PC-3 (cell line): Measurements from ENCODE around the gene TMEM91. TPM values are rescaled to one million over a fixed set of nuclear protein-coding genes. Genes with fewer than 3 reads are reported as not detected.

ENCODE experiments used
- ATAC-seq: fragments of 200-7000 bp; cut with Tn5 transposase; 2 replicates; pipeline ENCODE4 v1.9.1; 2020; ENCODE audit warnings: mild to moderate bottlenecking, moderate library complexity
- BruUV-seq: library from RNA; stranded (reverse); fragments of 400-500 nt; replicated peaks from 2 replicates; lab custom pipeline; 2021; lab: Mats Ljungman, UMichigan
- CTCF ChIA-PET: fragments of 300-600 bp; sonication (Branson Sonifier 250); formaldehyde crosslinking; loops from one replicate; lab custom pipeline; 2022; ENCODE audit warnings: antibody characterized with exemption; lab: Charles Lee
- POLR2A ChIA-PET: fragments of 300-600 bp; sonication (Branson Sonifier 250); formaldehyde crosslinking; loops from one replicate; lab custom pipeline; 2022; ENCODE audit warnings: antibody characterized with exemption; ENCODE audit not compliant: unreplicated experiment; lab: Charles Lee
- DNase-seq: peaks from one replicate; pipeline ENCODE4 v3.0.0-alpha.2; 2015
- H2AFZ ChIP-seq: fragments of 300-600 bp; sonication (generic); 2 replicates; pipeline ENCODE4 v1.6.0; 2016; ENCODE audit warnings: antibody characterized with exemption, low read length
- H3F3A ChIP-seq: fragments of 300-600 bp; sonication (generic); one replicate; pipeline ENCODE4 v1.6.0; 2017; ENCODE audit warnings: antibody characterized with exemption, low read length, control low read depth, mild to moderate bottlenecking; ENCODE audit not compliant: unreplicated experiment
- H3K27ac ChIP-seq: fragments of 300-600 bp; sonication (generic); 2 replicates; pipeline ENCODE4 v1.5.1; 2016; ENCODE audit warnings: mild to moderate bottlenecking, low read length
- H3K27me3 ChIP-seq: fragments of 300-600 bp; sonication (generic); 2 replicates; pipeline ENCODE4 v1.6.1; 2016; ENCODE audit warnings: low read length, mixed read lengths
- H3K36me3 ChIP-seq: fragments of 300-600 bp; sonication (generic); 2 replicates; pipeline ENCODE4 v1.6.1; 2016; ENCODE audit warnings: low read depth, mixed run types, low read length, mixed read lengths
- H3K4me1 ChIP-seq: fragments of 300-600 bp; sonication (generic); 2 replicates; pipeline ENCODE4 v1.5.1; 2016; ENCODE audit warnings: low read length; ENCODE audit not compliant: insufficient read depth
- H3K4me2 ChIP-seq: fragments of 300-600 bp; sonication (generic); 2 replicates; pipeline ENCODE4 v1.6.0; 2016; ENCODE audit warnings: low read length
- H3K4me3 ChIP-seq: fragments of 300-600 bp; sonication (generic); 2 replicates; pipeline ENCODE4 v1.5.1; 2016; ENCODE audit warnings: mild to moderate bottlenecking, low read length, mixed read lengths
- H3K79me2 ChIP-seq: fragments of 300-600 bp; sonication (generic); 2 replicates; pipeline ENCODE4 v1.6.1; 2017; ENCODE audit warnings: low read length, mixed read lengths
- H3K9ac ChIP-seq: fragments of 300-600 bp; sonication (generic); 2 replicates; pipeline ENCODE4 v1.6.0; 2016; ENCODE audit warnings: mild to moderate bottlenecking, low read length
- H3K9me2 ChIP-seq: fragments of 300-600 bp; sonication (generic); replicated peaks from 2 replicates; pipeline ENCODE4 v1.6.1; 2016; ENCODE audit warnings: mixed run types, low read length, mixed read lengths
- H3K9me3 ChIP-seq: fragments of 300-600 bp; sonication (generic); 2 replicates; pipeline ENCODE4 v1.6.1; 2016; ENCODE audit warnings: low read length, mixed read lengths
- H4K20me1 ChIP-seq: fragments of 300-600 bp; sonication (generic); 2 replicates; pipeline ENCODE4 v1.6.1; 2016; ENCODE audit warnings: low read length, mixed read lengths
- EZH2 ChIP-seq: fragments of 300-600 bp; sonication (generic); IDR thresholded peaks from one replicate; pipeline ENCODE4 v1.6.1; 2017; ENCODE audit warnings: antibody characterized with exemption, mild to moderate bottlenecking, low read length; ENCODE audit not compliant: unreplicated experiment
- EZH2phosphoT487 ChIP-seq: fragments of 300-600 bp; sonication (generic); IDR thresholded peaks from 2 replicates; pipeline ENCODE4 v1.6.1; 2018; ENCODE audit warnings: mild to moderate bottlenecking, antibody characterized with exemption, low read length, borderline replicate concordance
- intact Hi-C: fragments of 100-400 bp; cut with micrococcal nuclease; formaldehyde crosslinking; loops from 2 replicates; pipeline ENCODE4 v1.9.0; 2023
- total RNA-seq: library from RNA; depleted of rRNA; stranded (reverse); fragments of >200 nt; gene quantifications from 2 replicates; pipeline ENCODE4 v1.2.3, GENCODE V29; 2014
- TF ChIP-seq, protein P1 (sequence below): fragments of 300-600 bp; sonication (generic); conservative IDR thresholded peaks from 2 replicates; pipeline ENCODE4 v1.5.1; 2017; ENCODE audit warnings: antibody characterized with exemption, low read depth, mild to moderate bottlenecking, low read length

TMEM91 gene
- total RNA-seq, 1 experiment from 2014 or later, result 2.4 TPM

DNA sequence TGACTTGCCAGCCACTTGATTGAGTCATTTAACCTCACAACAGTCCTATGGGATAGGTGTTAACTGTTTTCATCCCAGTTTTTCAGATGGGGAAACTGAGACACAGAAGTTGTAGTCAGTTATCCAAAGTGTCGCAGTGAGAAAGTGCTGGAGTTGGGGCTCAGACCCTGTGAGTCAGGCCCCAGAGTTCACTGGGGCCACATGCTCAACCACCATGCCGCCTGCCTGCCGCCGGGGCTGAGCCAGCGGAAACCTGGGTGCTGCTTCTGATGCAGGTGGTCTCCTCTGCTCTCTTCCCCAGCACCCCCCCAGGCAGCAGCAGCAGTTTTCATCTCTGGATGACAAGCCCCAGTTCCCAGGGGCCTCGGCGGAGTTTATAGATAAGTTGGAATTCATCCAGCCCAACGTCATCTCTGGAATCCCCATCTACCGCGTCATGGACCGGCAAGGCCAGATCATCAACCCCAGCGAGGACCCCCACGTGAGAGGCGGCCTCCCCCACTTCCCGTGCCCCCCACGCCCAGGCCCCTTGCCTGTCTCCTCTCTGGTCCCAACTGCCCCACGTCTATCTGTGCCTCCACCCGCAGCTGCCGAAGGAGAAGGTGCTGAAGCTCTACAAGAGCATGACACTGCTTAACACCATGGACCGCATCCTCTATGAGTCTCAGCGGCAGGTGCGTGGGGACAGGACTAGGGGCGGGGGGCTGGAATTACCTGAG is 34.2 kb downstream of the TMEM91 start:
- H3K4me1 ChIP-seq, result peaks cover 9% of the 10 kb centered on the region
- H3K4me2 ChIP-seq, result no peak overlapping the region
- ATAC-seq (no peak), DNase-seq (no peak)
- no TSS peak for BruUV-seq
- H3F3A ChIP-seq, result no peaks in the 10 kb centered on the region
- ChIA-PET CTCF (no interaction called here), POLR2A (no interaction called here)
- intact Hi-C loops, result no loop called here
- no peaks in the 10 kb centered on the region for H3K79me2 ChIP-seq
- H3K9me3 ChIP-seq, result no peaks in the 10 kb centered on the region
- no peak overlapping the region for H3K27ac ChIP-seq
- TF ChIP-seq EZH2, result no peak
- TF ChIP-seq, protein P1, sequence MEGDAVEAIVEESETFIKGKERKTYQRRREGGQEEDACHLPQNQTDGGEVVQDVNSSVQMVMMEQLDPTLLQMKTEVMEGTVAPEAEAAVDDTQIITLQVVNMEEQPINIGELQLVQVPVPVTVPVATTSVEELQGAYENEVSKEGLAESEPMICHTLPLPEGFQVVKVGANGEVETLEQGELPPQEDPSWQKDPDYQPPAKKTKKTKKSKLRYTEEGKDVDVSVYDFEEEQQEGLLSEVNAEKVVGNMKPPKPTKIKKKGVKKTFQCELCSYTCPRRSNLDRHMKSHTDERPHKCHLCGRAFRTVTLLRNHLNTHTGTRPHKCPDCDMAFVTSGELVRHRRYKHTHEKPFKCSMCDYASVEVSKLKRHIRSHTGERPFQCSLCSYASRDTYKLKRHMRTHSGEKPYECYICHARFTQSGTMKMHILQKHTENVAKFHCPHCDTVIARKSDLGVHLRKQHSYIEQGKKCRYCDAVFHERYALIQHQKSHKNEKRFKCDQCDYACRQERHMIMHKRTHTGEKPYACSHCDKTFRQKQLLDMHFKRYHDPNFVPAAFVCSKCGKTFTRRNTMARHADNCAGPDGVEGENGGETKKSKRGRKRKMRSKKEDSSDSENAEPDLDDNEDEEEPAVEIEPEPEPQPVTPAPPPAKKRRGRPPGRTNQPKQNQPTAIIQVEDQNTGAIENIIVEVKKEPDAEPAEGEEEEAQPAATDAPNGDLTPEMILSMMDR, result no peak
- no peak for TF ChIP-seq EZH2phosphoT487
- H3K9me2 ChIP-seq, result no peaks in the 10 kb centered on the region
- H3K36me3 ChIP-seq, result no peaks in the 10 kb centered on the region
- H2AFZ ChIP-seq, result no peak overlapping the region
- no peak overlapping the region for H3K9ac ChIP-seq
- H3K4me3 ChIP-seq, result no peak overlapping the region
- no peaks in the 10 kb centered on the region for H4K20me1 ChIP-seq
- H3K27me3 ChIP-seq, result no peaks in the 10 kb centered on the region

DNA sequence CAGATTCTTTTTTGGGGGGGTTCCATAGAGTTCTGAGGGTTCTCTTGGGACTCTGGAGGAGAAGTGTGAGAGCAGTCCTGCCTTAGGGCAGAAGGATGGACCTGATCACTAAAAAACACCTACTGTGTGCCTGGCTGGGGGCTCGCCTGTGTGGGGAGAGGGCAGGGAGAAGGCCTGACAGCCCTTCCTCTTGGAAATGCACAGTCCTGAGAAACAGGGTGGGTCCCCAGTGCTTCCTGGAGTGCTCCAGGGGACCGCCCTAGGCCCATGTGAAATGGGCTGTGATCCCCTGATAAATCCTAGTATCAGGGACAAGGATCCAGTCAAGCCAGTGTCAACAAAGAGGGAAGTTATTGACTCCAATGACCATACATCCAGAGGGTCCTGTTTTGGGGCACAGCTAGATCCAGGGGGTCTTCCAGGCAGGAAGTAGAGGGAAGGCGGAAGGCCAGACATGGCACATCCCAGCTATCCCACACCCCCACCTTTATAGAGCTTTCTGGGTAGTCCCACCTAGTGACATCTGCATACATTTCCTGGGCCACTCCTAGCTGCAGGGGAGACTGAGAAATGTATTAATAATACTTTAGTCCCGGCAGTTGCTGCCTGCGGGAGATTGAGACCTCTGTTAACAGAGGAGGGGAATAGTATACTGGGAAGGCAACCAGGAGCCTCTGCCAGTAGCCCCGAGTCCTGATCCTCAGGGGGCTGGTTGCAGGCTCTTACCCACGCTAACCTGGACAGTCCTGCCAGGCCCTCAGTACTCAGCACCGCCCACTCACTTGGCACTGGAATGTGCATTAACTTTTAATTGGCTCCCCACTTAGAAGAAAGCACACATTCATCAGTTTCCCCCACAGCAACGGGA is 35.0 kb downstream of the TMEM91 start:
- POLR2A ChIA-PET, result no interaction called here
- DNase-seq (no peak), ATAC-seq (no peak)
- H3K9ac ChIP-seq, result no peak overlapping the region
- H3K79me2 ChIP-seq, result no peaks in the 10 kb centered on the region
- intact Hi-C loops, result no loop called here
- no peaks in the 10 kb centered on the region for H3K36me3 ChIP-seq
- no peaks in the 10 kb centered on the region for H3K9me3 ChIP-seq
- no peak overlapping the region for H3K4me3 ChIP-seq
- H4K20me1 ChIP-seq, result no peaks in the 10 kb centered on the region
- TF ChIP-seq EZH2phosphoT487 (no peak), EZH2 (no peak)
- TF ChIP-seq, protein P1, result no peak
- no peaks in the 10 kb centered on the region for H3K9me2 ChIP-seq
- H3K4me1 ChIP-seq, result peaks cover 9% of the 10 kb centered on the region
- CTCF ChIA-PET, result no interaction called here
- no peak overlapping the region for H3K4me2 ChIP-seq
- H2AFZ ChIP-seq, result no peak overlapping the region
- no peaks in the 10 kb centered on the region for H3F3A ChIP-seq
- no peaks in the 10 kb centered on the region for H3K27me3 ChIP-seq
- H3K27ac ChIP-seq, result no peak overlapping the region
- no TSS peak for BruUV-seq

DNA sequence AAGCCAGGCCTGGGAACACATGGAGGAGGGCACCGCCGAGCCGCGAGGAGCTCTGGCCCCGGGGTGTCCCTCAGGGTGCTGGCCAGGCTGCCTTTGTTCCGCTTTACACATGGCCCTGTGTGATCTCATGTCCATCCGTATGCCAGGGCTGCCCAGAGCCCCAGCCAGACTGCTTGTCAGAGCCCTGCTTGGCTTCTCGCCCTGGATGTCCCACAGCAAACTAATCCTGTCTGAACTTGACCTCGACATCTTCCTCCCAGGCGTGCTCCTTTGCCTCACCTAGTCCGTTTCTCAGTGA is 35.6 kb downstream of the TMEM91 start:
- POLR2A ChIA-PET, result no interaction called here
- no peaks in the 10 kb centered on the region for H4K20me1 ChIP-seq
- H3K9ac ChIP-seq, result no peak overlapping the region
- no peak for ATAC-seq
- no peak for DNase-seq
- H3K4me1 ChIP-seq, result peaks cover 9% of the 10 kb centered on the region
- no peaks in the 10 kb centered on the region for H3K9me3 ChIP-seq
- TF ChIP-seq, protein P1, result no peak
- TF ChIP-seq EZH2phosphoT487, result no peak
- TF ChIP-seq EZH2, result no peak
- H3K27me3 ChIP-seq, result no peaks in the 10 kb centered on the region
- CTCF ChIA-PET, result no interaction called here
- no peaks in the 10 kb centered on the region for H3K9me2 ChIP-seq
- no peak overlapping the region for H2AFZ ChIP-seq
- H3K79me2 ChIP-seq, result no peaks in the 10 kb centered on the region
- H3F3A ChIP-seq, result no peaks in the 10 kb centered on the region
- H3K36me3 ChIP-seq, result no peaks in the 10 kb centered on the region
- H3K27ac ChIP-seq, result no peak overlapping the region
- intact Hi-C loops, result no loop called here
- no peak overlapping the region for H3K4me3 ChIP-seq
- H3K4me2 ChIP-seq, result no peak overlapping the region
- no TSS peak for BruUV-seq
